Left ventricle myocardium inferior (tissue), 1 donor: ENCODE results near the gene ASNSD1. TPM values are rescaled to one million over a fixed set of nuclear protein-coding genes. Genes with fewer than 3 reads are reported as not detected.

Experiments used
- DNase-seq: peaks from one replicate; pipeline ENCODE4 v3.0.0-alpha.2; 2020
- H3K27ac ChIP-seq: fragments of 200-600 bp; replicated peaks from 2 replicates; pipeline ENCODE4 v1.8.0; 2021
- H3K27me3 ChIP-seq: fragments of 200-600 bp; 2 replicates; pipeline ENCODE4 v1.8.0; 2021; ENCODE audit warnings: low read depth
- H3K36me3 ChIP-seq: fragments of 200-600 bp; 2 replicates; pipeline ENCODE4 v1.8.0; 2021
- H3K4me1 ChIP-seq: fragments of 200-600 bp; 2 replicates; pipeline ENCODE4 v1.8.0; 2021
- H3K4me3 ChIP-seq: fragments of 200-600 bp; 2 replicates; pipeline ENCODE4 v1.8.0; 2021; ENCODE audit warnings: mild to moderate bottlenecking, moderate library complexity
- H3K9me3 ChIP-seq: fragments of 200-600 bp; replicated peaks from 2 replicates; pipeline ENCODE4 v1.8.0; 2021
- intact Hi-C: fragments of 100-400 bp; cut with micrococcal nuclease; formaldehyde crosslinking; loops from one replicate; pipeline ENCODE4 v1.11.0; 2022
- long read RNA-seq: library from polyadenylated mRNA; unstranded; transcript quantifications from one replicate; pipeline ENCODE4 v2.0.0, GENCODE V29; 2021
- total RNA-seq: library from RNA; stranded (reverse); fragmentation: NEBNext Ultra II Directional; extraction: Animal tissue kit (Norgen Biotek cat#: 25700); gene quantifications from one replicate; pipeline ENCODE4 v1.2.1, GENCODE V29; 2021
- TF ChIP-seq, protein P1 (sequence below): fragments of 200-600 bp; IDR thresholded peaks from 2 replicates; pipeline ENCODE4 v1.8.0; 2021; ENCODE audit warnings: antibody characterized with exemption, mild to moderate bottlenecking, borderline replicate concordance
- donor health status: DM: no; HTN: yes; CAD: no; lungs with severe emphysema.

Gene ASNSD1
- 31.6 TPM for total RNA-seq
- long read RNA-seq, transcript ASNSD1-201 (6 exons, 2,450 nt): major isoform, 69 of 80 reads
- long read RNA-seq, partial matches to known transcripts: 0 of 80 reads
- long read RNA-seq, other reads (novel, unspliced or antisense): 11 of 80 reads

GRCh38 chr2:189661148-189661956 is at the start of gene ASNSD1:
Gene ASNSD1, plus strand, starts transcription at chr2:189661459. Its CDS starts 4,674 bp downstream, at chr2:189666133.
- peak; percentile 99 for DNase-seq
- Histone ChIP-seq H3K9me3 (no peaks in the 10 kb centered on the region), H3K27me3 (no peaks in the 10 kb centered on the region), H3K27ac (peak within 1 kb of the TSS; percentile 86), H3K4me3 (peak within 1 kb of the TSS; percentile 75), H3K4me1 (peaks cover 38% of the 10 kb centered on the region), H3K36me3 (peaks cover 13% of the 10 kb centered on the region)
- TF ChIP-seq, protein P1, sequence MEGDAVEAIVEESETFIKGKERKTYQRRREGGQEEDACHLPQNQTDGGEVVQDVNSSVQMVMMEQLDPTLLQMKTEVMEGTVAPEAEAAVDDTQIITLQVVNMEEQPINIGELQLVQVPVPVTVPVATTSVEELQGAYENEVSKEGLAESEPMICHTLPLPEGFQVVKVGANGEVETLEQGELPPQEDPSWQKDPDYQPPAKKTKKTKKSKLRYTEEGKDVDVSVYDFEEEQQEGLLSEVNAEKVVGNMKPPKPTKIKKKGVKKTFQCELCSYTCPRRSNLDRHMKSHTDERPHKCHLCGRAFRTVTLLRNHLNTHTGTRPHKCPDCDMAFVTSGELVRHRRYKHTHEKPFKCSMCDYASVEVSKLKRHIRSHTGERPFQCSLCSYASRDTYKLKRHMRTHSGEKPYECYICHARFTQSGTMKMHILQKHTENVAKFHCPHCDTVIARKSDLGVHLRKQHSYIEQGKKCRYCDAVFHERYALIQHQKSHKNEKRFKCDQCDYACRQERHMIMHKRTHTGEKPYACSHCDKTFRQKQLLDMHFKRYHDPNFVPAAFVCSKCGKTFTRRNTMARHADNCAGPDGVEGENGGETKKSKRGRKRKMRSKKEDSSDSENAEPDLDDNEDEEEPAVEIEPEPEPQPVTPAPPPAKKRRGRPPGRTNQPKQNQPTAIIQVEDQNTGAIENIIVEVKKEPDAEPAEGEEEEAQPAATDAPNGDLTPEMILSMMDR: peak; percentile 98
- intact Hi-C loops: loop anchor here (2.0 kb wide), 1 partner anchor 37 kb away; no protein-coding TSS in a partner anchor

DNA sequence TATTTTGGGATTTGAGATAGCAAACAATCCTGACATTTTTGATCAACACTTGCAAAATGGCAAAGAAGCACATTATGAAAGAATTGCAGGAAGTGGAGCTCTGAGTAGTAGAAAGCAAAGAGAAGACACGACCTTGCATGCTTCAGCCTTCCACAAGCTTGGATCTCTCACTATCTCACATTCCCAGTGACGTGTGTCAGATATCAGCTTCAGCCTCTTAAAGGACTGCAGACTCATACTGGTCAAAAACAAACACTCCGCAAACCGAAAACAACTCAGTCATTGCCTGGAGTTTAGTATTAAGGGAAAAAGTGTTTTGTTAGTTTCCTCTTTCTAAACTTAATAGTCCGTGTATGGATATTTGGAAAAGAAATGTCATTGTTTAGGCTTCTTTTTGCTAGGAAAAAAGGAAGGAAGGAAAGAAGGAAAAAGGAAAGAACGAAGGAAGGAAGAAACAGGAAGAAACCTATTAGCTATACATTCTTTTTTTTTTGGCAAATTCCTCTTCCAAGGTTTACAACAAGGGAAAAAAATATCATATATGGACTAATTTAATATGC is 48.1 kb upstream of the ASNSD1 start:
- Histone ChIP-seq H3K4me1 (peaks cover 35% of the 10 kb centered on the region), H3K9me3 (no peaks in the 10 kb centered on the region), H3K36me3 (no peaks in the 10 kb centered on the region), H3K27ac (peak overlapping the region; percentile 88), H3K4me3 (peak overlapping the region; percentile 53), H3K27me3 (no peaks in the 10 kb centered on the region)
- no peak for DNase-seq
- intact Hi-C loops: no loop called here
- TF ChIP-seq, protein P1: no peak

DNA sequence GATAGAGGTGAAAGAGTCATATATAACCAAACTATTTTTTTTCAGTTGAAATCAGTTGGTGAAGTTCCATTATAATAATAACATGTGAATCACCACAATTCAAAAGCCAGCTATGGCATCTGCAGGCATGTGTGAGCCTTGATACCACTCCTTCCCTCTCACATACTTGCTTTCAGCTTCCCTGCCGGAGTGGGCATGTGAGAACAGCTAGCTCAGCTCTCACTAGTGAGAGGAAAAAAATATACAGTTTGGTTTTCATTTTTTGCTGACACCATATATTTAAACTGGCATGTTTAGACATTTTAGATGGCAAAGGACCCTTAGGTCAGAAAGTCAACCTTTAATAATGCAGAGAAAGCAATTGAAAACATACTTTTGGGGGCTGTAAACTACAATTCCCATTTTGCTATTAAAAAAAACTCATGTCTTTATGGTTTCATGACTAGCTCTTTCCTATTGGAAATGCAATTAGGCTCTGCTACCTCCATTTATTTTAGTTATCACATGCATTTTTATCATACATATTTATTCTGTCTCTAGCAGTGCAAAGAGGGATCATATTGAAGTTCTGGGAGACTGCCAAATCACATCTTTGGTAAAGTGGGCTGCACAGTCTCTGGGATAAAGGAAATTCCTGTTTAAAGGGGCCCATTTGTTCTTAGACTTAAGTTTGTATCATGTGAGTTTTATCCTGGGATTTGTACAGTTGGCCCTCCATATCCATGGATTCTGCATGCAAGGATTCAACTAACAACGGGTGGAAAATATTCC is 47.4 kb upstream of the ASNSD1 start:
- peak overlapping the region; percentile 53 for H3K4me3 ChIP-seq
- no peaks in the 10 kb centered on the region for H3K36me3 ChIP-seq
- no peaks in the 10 kb centered on the region for H3K27me3 ChIP-seq
- H3K9me3 ChIP-seq: no peaks in the 10 kb centered on the region
- TF ChIP-seq, protein P1: no peak
- H3K4me1 ChIP-seq: peaks cover 35% of the 10 kb centered on the region
- DNase-seq: no peak
- intact Hi-C loops: no loop called here
- peak overlapping the region; percentile 88 for H3K27ac ChIP-seq

- Histone ChIP-seq H3K27me3 (no peaks in the 10 kb centered on the region), H3K4me3 (no peak overlapping the region), H3K9me3 (no peaks in the 10 kb centered on the region), H3K27ac (peak overlapping the region; percentile 88), H3K4me1 (peaks cover 34% of the 10 kb centered on the region), H3K36me3 (no peaks in the 10 kb centered on the region)
- intact Hi-C loops: no loop called here
- DNase-seq: no peak
- TF ChIP-seq, protein P1: no peak
These were observed 46.7 kb upstream of the ASNSD1 start for GRCh38 chr2:189614585-189614984.

- DNase-seq: no peak
- H3K27me3 ChIP-seq: no peaks in the 10 kb centered on the region
- H3K27ac ChIP-seq: no peak overlapping the region
- TF ChIP-seq, protein P1: no peak
- no peaks in the 10 kb centered on the region for H3K9me3 ChIP-seq
- peaks cover 12% of the 10 kb centered on the region for H3K4me1 ChIP-seq
- no peaks in the 10 kb centered on the region for H3K36me3 ChIP-seq
- intact Hi-C loops: no loop called here
- no peak overlapping the region for H3K4me3 ChIP-seq
These were observed 43.1 kb upstream of the ASNSD1 start for GRCh38 chr2:189618197-189618596.
